ENCODE results near the gene MPV17. TPM values are rescaled to one million over a fixed set of nuclear protein-coding genes. Genes with fewer than 3 reads are reported as not detected.

MPV17 gene
- total and polyA plus RNA-seq, 2 donors (not counting 1 experiment from before 2014, with no cell fraction given): 103 to 137 TPM

GRCh38 chr2:27351802-27352598, 29.1 kb upstream of the MPV17 start:
- WGBS (ENCODE audit: insufficient coverage): 98% methylated on average over 5 of the region's 6 CpGs
- CTCF ChIA-PET: interaction anchor here (1.9 kb wide), 1 partner anchor 48 kb away, joined by 5 read pairs; no protein-coding TSS in a partner anchor
- Histone ChIP-seq H3K4me2 (replicated peaks; ENCODE audit: low read depth, low read length, poor library complexity, severe bottlenecking) (no peak overlapping the region), H3K79me2 (ENCODE audit: control insufficient read depth, insufficient read depth, low read length) (peaks cover 90% of the 10 kb centered on the region), H3K9me3 (ENCODE audit: control extremely low read depth in 1 of 3, control insufficient read depth in 2 of 3, insufficient read depth in 1 of 3, low read length in 2 of 3) (no peaks in the 10 kb centered on the region), H3K4me3 (ENCODE audit: control extremely low read depth in 1 of 5, extremely low read depth in 1 of 5, insufficient read depth in 1 of 5, low read depth in 2 of 5, low read length in 4 of 5) (no peak overlapping the region), H4K20me1 (ENCODE audit: control insufficient read depth, insufficient read depth, low read length, poor library complexity, severe bottlenecking) (peaks cover 51% of the 10 kb centered on the region), H2AFZ (ENCODE audit: insufficient read depth, low read depth, low read length, poor library complexity, severe bottlenecking) (no peak overlapping the region), H3K27me3 (replicated peaks in 1 of 4; ENCODE audit: control extremely low read depth in 1 of 4, control insufficient read depth in 3 of 4, insufficient read depth in 4 of 4, low read length in 3 of 4) (no peaks in the 10 kb centered on the region), H3K9ac (ENCODE audit: low read length) (no peak overlapping the region), H3K4me1 (ENCODE audit: control insufficient read depth in 2 of 2, insufficient read depth in 2 of 2, low read length in 2 of 2) (peaks cover 10 to 12% of the 10 kb centered on the region in 2 donors), H3K27ac (ENCODE audit: low read length in 2 of 2) (no peak overlapping the region), H3K36me3 (replicated peaks in 1 of 2; ENCODE audit: control extremely low read depth in 1 of 2, control insufficient read depth in 1 of 2, extremely low read depth in 1 of 2, insufficient read depth in 2 of 2, low read length in 1 of 2) (peaks cover 0 to 10% of the 10 kb centered on the region in 2 experiments)
- no peak overlapping the region for H3K27ac Mint-ChIP-seq
- H3K27me3 Mint-ChIP-seq: no peaks in the 10 kb centered on the region
- no peak for ATAC-seq (ENCODE audit: low read depth)
- H3K9me3 Mint-ChIP-seq (ENCODE audit: insufficient read depth): no peaks in the 10 kb centered on the region
- no peak overlapping the region for H3K4me3 Mint-ChIP-seq
- intact Hi-C loops (cut with micrococcal nuclease): no loop called here
- H3K4me1 Mint-ChIP-seq: peaks cover 53% of the 10 kb centered on the region
- TF ChIP-seq EZH2 (IDR thresholded peaks at IDR 0.05; ENCODE audit: borderline replicate concordance, insufficient read depth, low read depth, low read length, poor library complexity, severe bottlenecking): no peak
- TF ChIP-seq CTCF (IDR thresholded peaks at IDR 0.05): no peak
- DNase-seq: no peak
- POLR2A ChIA-PET: no interaction called here

- intact Hi-C loops (cut with micrococcal nuclease): no loop called here
- TF ChIP-seq EZH2 (IDR thresholded peaks at IDR 0.05; ENCODE audit: borderline replicate concordance, insufficient read depth, low read depth, low read length, poor library complexity, severe bottlenecking): no peak
- no peak for TF ChIP-seq CTCF (IDR thresholded peaks at IDR 0.05)
- Histone ChIP-seq H3K27me3 (replicated peaks in 1 of 4; ENCODE audit: control extremely low read depth in 1 of 4, control insufficient read depth in 3 of 4, insufficient read depth in 4 of 4, low read length in 3 of 4) (no peaks in the 10 kb centered on the region), H3K9me3 (ENCODE audit: control extremely low read depth in 1 of 3, control insufficient read depth in 2 of 3, insufficient read depth in 1 of 3, low read length in 2 of 3) (no peaks in the 10 kb centered on the region), H3K36me3 (replicated peaks in 1 of 2; ENCODE audit: control extremely low read depth in 1 of 2, control insufficient read depth in 1 of 2, extremely low read depth in 1 of 2, insufficient read depth in 2 of 2, low read length in 1 of 2) (peaks cover 0 to 11% of the 10 kb centered on the region in 2 experiments), H4K20me1 (ENCODE audit: control insufficient read depth, insufficient read depth, low read length, poor library complexity, severe bottlenecking) (peaks cover 69% of the 10 kb centered on the region), H3K27ac (ENCODE audit: low read length in 2 of 2) (no peak overlapping the region), H3K79me2 (ENCODE audit: control insufficient read depth, insufficient read depth, low read length) (peaks cover 97% of the 10 kb centered on the region), H3K4me1 (ENCODE audit: control insufficient read depth in 2 of 2, insufficient read depth in 2 of 2, low read length in 2 of 2) (peaks cover 2 to 4% of the 10 kb centered on the region in 2 donors), H3K9ac (ENCODE audit: low read length) (no peak overlapping the region), H3K4me3 (ENCODE audit: control extremely low read depth in 1 of 5, extremely low read depth in 1 of 5, insufficient read depth in 1 of 5, low read depth in 2 of 5, low read length in 4 of 5) (no peak overlapping the region), H3K4me2 (replicated peaks; ENCODE audit: low read depth, low read length, poor library complexity, severe bottlenecking) (no peak overlapping the region), H2AFZ (ENCODE audit: insufficient read depth, low read depth, low read length, poor library complexity, severe bottlenecking) (no peak overlapping the region)
- CTCF ChIA-PET: no interaction called here
- WGBS (ENCODE audit: insufficient coverage): 95% methylated on average over 6 of the region's 7 CpGs
- H3K27me3 Mint-ChIP-seq: no peaks in the 10 kb centered on the region
- POLR2A ChIA-PET: no interaction called here
- H3K4me3 Mint-ChIP-seq: no peak overlapping the region
- no peaks in the 10 kb centered on the region for H3K9me3 Mint-ChIP-seq (ENCODE audit: insufficient read depth)
- DNase-seq: no peak
- no peak for ATAC-seq (ENCODE audit: low read depth)
- no peak overlapping the region for H3K27ac Mint-ChIP-seq
- H3K4me1 Mint-ChIP-seq: peaks cover 37% of the 10 kb centered on the region
Observed at GRCh38 chr2:27350106-27350693, 27.3 kb upstream of the MPV17 start.

Measured in B cell (primary cell).